Measurements from ENCODE around the gene ZNF428.

DNA sequence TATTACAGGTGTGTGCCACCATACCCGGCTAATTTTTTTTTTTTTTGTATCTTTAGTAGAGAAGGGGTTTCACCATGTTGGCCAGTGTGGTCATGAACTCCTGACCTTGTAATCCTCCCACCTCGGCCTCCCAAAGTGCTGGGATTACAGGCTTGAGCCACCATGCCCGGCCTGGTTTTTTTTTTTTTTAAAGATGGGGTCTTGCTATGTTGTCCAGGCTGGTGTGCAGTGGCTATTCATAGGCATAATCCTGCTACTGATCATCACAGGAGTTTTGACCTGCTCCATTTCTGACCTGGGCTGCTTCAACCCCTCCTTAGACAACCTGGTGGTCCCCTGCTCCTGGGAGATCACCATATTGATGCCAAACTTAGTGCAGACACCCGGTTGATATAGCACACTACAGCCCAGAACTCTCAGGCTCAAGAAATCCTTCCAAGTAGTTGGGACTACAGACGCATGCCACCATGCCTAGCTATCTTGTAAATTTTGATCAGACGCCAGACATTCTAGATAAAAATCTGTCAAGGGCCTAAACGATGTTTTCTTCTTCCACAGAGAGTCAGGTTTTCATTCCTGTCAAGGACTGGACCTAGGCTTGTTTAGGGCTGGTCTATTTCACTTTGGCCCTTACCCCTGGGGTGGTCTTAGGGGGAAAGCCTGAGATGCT lies 41.0 kb upstream of the ZNF428 start:
- TF ChIP-seq, protein P1, sequence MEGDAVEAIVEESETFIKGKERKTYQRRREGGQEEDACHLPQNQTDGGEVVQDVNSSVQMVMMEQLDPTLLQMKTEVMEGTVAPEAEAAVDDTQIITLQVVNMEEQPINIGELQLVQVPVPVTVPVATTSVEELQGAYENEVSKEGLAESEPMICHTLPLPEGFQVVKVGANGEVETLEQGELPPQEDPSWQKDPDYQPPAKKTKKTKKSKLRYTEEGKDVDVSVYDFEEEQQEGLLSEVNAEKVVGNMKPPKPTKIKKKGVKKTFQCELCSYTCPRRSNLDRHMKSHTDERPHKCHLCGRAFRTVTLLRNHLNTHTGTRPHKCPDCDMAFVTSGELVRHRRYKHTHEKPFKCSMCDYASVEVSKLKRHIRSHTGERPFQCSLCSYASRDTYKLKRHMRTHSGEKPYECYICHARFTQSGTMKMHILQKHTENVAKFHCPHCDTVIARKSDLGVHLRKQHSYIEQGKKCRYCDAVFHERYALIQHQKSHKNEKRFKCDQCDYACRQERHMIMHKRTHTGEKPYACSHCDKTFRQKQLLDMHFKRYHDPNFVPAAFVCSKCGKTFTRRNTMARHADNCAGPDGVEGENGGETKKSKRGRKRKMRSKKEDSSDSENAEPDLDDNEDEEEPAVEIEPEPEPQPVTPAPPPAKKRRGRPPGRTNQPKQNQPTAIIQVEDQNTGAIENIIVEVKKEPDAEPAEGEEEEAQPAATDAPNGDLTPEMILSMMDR (IDR thresholded peaks at IDR 0.05; ENCODE audit: insufficient read depth, low read depth, low read length): no peak
- TF ChIP-seq EZH2 (IDR thresholded peaks at IDR 0.05; ENCODE audit: insufficient read depth, low read length): no peak

All from astrocyte (in vitro differentiated cells and primary cell).